ENCODE results near the gene GPR84. TPM values are rescaled to one million over a fixed set of nuclear protein-coding genes. Genes with fewer than 3 reads are reported as not detected.

The GPR84 gene
- total and polyA plus RNA-seq, 2 of the 13 experiments (the other 11 are each of a cell fraction or from before 2014, with no cell fraction given) = not detected

- POLR2A ChIA-PET = no interaction called here
- H3K4me1 ChIP-seq (ENCODE audit: insufficient read depth, low read length) = peaks cover 26% of the 10 kb centered on the region
- FAIRE-seq = no peak
- no peak overlapping the region for H3K9ac ChIP-seq (ENCODE audit: insufficient read depth, low read depth, low read length)
- H3K9me3 ChIP-seq (ENCODE audit: low read length) = no peaks in the 10 kb centered on the region
- TF ChIP-seq POLR2AphosphoS5 (IDR thresholded peaks at IDR 0.05; ENCODE audit: low read depth, low read length) (no peak), DBP (CRISPR knock-in tag; IDR thresholded peaks at IDR 0.05; ENCODE audit: not compliant biosample characterization) (no peak), SMAD3 (CRISPR knock-in tag; IDR thresholded peaks at IDR 0.05) (no peak), GZF1 (CRISPR knock-in tag; IDR thresholded peaks at IDR 0.05) (no peak), HMG20A (CRISPR knock-in tag; IDR thresholded peaks at IDR 0.05; ENCODE audit: borderline replicate concordance) (no peak), GMEB1 (CRISPR knock-in tag; IDR thresholded peaks at IDR 0.05; ENCODE audit: borderline replicate concordance) (no peak), HNRNPLL (IDR thresholded peaks at IDR 0.05; ENCODE audit: low read depth, low read length, poor library complexity, severe bottlenecking) (no peak), SALL1 (CRISPR knock-in tag; IDR thresholded peaks at IDR 0.05) (no peak), MEIS1 (CRISPR knock-in tag; IDR thresholded peaks at IDR 0.05; ENCODE audit: borderline replicate concordance) (no peak), TCF12 (IDR thresholded peaks at IDR 0.05) (no peak), TCF12 (CRISPR knock-in tag; IDR thresholded peaks at IDR 0.05) (no peak), RERE (CRISPR knock-in tag; IDR thresholded peaks at IDR 0.05; ENCODE audit: low read depth) (no peak), ZFY (CRISPR knock-in tag; IDR thresholded peaks at IDR 0.05) (no peak), ZNF432 (CRISPR knock-in tag; IDR thresholded peaks at IDR 0.05; ENCODE audit: borderline replicate concordance) (no peak)
- no peak for DNase-seq (ENCODE audit: low spot score)
- no peak overlapping the region for H3K4me3 ChIP-seq (replicated peaks in 1 of 3; ENCODE audit: insufficient read depth in 1 of 3, low read depth in 2 of 3, low read length in 3 of 3)
- CTCF ChIA-PET (ENCODE audit: low intra/inter-chr PET ratio, low total read pairs) = no interaction called here
- no TSS peak for BruUV-seq (replicated peaks)
- intact Hi-C loops (cut with micrococcal nuclease; ENCODE audit: unreplicated experiment) (no loop called here), in situ Hi-C loops (cut with HindIII; ENCODE audit: extremely low pct_ligation_motif_present, low pct_unique_long_range_greater_than_20kb) (no loop called here)
- no peak overlapping the region for H2AFZ ChIP-seq (ENCODE audit: low read length)
- no peaks in the 10 kb centered on the region for H3K79me2 ChIP-seq (ENCODE audit: insufficient read depth, low read length)
- H3K27me3 ChIP-seq (ENCODE audit: control insufficient read depth in 1 of 2, insufficient read depth in 2 of 2, low read length in 2 of 2) = no peaks in the 10 kb centered on the region
- H3K27ac ChIP-seq (ENCODE audit: extremely low read length, insufficient read depth, low read length) = no peak overlapping the region
- H3K36me3 ChIP-seq (replicated peaks in 1 of 2; ENCODE audit: control insufficient read depth in 1 of 2, insufficient read depth in 2 of 2, low read length in 2 of 2) = peaks cover 24 to 48% of the 10 kb centered on the region in 2 experiments
- 90% methylated on average over 3 of the region's 3 CpGs for WGBS (ENCODE audit: low lambda C conversion rate)
- H4K20me1 ChIP-seq (ENCODE audit: insufficient read depth, low read length) = no peaks in the 10 kb centered on the region
- H3K4me2 ChIP-seq (ENCODE audit: low read depth, low read length) = no peak overlapping the region
- no peak for ATAC-seq
Measured at GRCh38 chr12:54350743-54351142, 13.5 kb downstream of the GPR84 start.
